NCI-H2081 (cell line): ENCODE measurements around the gene SLC39A7.

Source experiments
- DNase-seq, 2 experiments: peaks; one replicate each; lab custom pipeline; 2025; lab: John Stamatoyannopoulos, UW

Gene SLC39A7, protein sequence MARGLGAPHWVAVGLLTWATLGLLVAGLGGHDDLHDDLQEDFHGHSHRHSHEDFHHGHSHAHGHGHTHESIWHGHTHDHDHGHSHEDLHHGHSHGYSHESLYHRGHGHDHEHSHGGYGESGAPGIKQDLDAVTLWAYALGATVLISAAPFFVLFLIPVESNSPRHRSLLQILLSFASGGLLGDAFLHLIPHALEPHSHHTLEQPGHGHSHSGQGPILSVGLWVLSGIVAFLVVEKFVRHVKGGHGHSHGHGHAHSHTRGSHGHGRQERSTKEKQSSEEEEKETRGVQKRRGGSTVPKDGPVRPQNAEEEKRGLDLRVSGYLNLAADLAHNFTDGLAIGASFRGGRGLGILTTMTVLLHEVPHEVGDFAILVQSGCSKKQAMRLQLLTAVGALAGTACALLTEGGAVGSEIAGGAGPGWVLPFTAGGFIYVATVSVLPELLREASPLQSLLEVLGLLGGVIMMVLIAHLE

DNA sequence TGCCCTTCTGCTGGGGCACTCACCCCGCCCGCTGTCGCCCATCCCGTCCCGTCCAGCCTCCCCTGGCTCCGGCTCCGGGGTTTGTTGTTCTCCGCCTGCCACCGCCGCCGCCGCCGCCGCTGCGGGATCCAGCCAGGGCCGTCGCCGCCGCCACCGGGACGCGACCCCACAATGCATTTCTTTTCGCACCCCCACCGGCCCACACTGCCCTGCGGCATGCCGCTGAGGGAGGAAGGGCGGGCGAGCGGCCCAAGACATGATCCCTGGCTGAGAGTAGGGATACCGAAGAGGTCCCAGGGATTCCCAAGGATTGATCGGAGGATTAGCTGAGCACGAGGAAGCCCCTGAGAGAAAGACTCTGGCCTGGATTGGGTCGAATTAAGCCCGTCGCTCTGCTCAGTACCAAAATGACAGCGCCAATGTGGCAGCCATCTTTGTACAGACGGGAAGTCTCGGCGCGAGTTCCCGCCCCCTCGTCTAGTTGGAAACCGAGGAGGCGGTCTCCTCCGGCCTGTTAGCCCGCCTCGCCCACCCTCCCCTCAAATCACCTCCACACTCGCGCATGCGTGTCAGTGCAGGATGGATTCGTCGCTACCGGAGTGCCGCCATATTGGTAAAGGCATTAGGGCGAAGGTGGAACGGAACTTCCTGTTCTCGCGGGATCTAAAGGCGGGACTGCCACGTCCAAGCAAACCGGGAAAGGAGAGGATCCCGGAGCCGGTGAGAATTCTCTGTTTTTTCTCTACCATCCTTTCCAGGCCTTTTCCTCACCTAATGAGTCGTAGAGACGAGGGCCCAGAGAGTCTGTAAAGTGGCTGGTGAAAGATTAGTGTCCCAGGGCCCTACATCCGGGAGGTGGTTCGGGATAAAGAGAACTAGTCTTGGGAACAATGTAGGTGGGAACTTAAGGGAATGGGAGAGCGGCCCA, at the start of gene SLC39A7, which contains the start of gene RXRB:
TSS of gene SLC39A7 (plus strand) at position 649 of the 928 bp plus-strand sequence. CDS start 379 bp downstream, outside the sequence.
TSS of gene RXRB (minus strand) at position 447 of the 928 bp plus-strand sequence. CDS start at position 258, 189 bp downstream.
- DNase-seq, result peak; percentile 98 to 99

DNA sequence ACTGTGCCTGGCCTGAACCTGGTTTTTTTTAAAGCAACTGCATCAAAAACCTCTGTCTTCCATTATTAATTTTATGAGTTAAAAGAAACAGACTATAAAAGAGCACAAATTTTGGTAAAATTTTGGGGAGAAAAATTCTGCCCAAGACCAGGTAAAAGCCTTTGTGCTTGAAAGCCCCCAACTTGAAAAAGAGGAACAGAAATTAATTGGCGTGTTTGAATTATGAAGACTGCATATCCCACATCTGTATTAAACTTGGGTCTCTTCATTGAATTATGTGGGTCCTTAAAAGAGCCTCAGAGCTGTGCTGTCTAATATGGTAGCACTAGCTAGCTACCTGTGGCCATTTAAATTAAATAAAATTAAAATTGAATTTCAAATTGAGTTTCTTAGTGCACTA, 49.6 kb upstream of the SLC39A7 start:
- no peak for DNase-seq

DNA sequence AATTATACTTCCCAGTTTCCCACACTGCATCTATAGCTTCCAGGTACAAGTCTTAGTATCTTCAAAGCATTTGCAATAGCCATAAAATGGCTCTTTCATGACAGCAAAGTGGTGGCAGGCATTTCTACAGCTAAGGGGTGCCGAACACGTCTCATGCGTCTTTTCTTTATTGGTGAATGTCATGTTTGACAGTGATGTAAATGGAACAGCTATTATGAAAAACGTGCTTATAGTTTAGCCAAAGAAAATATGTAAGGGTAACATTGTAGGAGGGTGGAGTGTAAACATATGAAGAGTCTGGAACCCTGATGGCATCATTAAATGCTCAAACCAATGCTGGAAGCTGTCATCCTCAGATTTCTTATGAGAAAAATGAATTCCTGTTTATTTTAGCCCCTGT, 46.3 kb upstream of the SLC39A7 start:
- DNase-seq, result no peak

DNA sequence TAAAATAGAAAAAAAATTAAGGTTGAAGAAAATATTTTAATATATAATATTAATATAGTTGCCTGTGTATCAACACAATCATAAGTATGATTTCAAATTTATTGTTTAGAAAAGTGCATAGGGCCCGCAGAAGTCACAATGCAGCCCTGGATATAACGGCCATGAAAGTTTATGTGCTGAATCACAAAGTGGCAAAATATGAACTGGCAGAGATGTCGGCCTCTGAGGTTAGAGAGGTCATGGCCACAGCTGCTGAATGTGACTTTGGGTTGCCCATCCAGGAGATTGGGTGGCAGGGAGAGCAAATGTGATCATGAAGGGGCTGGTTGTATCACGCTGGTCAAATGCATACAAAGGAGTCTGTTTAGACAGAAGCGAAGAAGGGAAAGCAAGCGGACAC, 44.1 kb upstream of the SLC39A7 start:
- no peak for DNase-seq

DNA sequence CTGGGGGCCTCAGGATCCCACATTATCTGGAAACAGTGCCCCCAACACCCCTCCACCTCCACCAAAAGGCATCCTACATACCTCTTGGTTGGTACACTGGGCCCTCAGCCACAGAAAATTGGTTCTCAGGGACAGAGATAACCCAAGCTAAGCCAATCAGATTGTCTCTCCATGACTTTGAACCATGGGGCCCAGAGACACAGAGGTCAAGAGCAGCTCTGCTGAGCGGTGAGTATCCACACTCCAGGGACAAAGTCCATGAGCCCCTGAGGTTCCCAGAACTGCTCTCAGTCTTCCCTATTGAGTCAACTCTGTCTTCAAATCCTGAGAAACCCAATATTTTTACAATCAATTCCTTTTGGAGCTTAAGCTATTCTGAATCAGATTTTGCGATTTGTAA, 43.7 kb upstream of the SLC39A7 start:
- DNase-seq, result no peak

DNA sequence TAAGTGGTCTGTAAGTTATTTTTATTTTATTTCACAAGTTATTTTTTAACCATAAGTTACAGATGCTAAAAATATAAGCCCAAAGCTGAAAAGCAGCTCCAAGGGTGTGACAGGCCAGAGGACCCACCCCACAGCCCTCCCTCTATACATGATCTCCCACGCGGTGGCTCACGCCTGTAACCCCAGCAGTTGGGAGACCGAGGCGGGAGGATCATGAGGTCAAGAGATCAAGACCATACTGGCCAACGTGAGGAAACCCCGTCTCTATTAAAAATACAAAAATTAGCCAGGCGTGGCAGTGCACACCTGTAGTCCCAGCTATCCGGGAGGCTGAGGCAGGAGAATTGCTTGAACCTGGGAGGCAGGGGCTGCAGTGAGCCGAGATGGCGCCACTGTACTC, 40.6 kb upstream of the SLC39A7 start:
- DNase-seq, result no peak

DNA sequence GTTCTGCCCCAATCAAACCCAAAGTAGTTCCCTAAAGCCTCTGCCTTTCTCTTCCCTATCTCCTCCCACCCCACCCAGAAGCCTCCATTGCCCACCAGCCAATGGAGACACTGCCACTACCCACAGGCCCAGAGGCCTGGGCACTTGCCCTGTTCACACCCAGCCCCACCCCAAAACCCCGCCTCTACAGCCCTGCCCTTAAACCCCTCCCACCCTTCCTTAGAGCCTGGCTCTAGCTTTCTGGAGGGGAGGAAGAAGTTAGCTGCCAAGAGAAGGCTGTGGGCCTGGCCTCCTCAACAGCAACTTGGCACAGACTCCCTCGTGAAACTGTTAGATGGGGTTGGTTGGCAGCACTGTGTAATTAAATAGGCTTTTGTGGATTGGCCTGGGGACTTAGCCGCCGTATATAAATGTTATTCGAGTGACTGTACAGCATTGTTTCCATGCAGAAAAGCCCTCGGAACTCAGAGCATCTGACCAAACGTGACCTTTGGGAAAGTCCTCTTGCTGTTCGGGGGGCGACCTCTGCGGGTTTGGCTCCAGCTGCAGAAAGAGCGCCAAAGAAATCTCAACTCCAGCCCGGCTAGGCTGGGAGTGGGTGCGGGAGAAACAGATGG, 39.8 kb upstream of the SLC39A7 start:
- no peak for DNase-seq

DNA sequence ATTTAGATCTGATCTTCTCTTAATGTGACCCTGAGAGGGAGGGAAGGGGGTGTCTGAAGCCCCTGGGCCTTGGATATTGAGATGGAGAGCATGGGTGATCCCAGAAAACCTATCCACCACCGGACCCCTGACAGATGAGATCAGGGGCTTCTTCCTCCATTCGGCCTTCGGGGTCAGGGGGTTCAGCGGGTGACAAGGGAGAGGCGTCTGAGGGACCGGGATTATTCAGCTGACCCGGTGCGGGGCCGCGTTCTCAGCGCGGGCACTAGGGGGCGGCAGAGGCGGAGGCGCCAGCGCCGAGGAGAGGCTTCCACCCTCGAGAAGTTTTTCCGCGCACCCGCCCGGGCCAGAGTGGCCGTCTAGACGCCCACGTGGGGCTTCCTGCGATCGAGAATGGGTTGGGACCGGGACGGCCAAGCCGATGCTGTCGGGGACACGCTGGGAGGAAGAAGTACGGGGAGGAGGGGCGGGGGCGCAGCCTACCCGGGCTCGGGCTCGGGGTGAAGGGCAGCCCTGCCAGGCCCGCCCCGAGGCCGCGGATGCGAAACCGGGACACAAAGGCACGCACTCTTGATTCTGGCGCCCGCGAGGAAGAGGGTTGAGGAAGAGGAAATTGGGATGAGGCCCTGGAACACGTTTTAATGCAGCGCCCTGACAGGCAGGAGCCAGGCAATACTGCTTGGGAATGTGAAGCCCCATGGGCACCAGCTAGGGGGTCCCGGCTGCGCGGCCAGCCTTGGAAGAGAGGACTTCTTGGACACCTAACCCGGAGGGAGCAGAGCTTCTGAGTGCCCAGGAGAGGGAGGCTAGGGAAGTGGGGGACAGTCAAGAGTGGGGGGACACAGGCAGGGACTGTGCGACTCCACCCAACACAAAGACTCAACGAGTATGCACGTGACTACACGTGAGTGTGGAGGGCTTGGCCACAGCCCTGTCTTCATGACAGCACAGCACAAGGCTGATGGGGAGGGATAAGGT, 39.0 kb upstream of the SLC39A7 start:
- peak; percentile 49 to 52 for DNase-seq

DNA sequence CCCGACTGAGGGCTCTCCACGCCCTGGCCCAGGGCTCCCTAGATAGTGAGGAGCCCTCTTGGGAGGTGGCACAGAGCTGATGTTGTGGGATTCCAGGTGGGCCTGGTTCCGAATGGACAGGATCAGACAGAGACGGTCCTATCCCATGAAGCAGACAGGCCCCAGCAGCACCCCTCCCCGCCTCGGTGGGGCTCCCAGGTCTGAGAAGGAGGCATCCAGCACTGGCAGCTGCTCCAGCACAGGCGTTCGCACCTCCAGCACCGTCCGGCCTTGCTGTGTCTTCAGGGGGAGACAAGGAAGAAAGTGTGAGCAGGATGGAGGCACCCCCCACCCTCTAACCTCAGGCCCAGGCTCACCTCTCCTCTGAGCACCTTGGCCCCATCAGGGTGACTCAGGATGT, 37.1 kb upstream of the SLC39A7 start:
- no peak for DNase-seq

DNA sequence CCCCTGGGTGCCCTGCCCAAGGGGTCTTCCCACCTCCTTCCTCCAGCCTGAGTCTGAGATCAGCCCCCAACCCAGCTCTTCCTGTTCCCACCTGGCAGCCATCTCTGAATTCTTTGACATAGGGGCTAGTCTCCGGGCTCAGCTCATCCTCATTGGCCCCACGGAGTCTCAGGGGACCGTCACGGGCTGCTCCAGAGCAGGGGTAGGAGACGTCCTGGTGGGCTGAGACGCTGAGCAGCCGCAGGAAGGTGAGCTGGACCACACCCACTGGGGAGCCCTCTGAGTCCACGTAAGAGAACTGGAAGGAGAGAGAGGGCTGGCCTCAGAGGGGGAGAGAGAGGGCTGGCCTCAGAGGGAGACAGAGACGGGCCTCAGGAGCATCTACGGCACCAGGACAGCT, 36.5 kb upstream of the SLC39A7 start:
- DNase-seq, result no peak

DNA sequence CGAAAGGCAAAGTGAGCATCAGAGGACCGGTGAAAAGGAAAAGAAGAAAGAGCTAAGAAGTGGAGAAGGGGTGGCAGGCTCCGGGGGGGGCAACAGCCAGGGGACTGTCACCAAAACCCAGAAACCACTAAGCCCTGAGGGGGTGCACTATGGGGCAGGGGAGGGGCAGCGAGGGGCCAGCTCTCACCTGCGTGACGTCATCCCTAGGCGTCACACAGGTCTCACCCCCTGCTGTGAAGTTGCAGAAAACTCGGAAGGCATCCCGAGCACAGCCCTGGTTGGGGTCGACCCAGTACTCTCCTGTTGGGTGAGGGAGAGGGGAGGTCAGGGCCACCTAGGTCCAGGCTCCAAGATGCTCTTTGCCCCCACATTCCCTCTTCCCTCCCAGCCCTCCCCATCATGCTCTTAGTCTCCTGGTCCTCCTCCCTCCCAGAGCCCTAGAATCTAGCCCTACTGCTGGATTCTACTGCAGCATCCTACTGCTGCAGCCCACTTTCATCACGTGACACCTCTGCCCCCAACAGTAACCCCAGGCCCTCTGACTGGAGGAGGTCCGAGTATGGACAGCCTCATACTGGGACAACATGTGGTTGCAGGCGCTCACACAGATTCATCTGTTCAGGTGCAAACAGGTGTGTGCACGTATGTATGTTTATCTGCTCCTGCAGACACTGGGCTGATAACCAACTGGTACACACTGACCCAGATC, 35.8 kb upstream of the SLC39A7 start:
- no peak for DNase-seq

DNA sequence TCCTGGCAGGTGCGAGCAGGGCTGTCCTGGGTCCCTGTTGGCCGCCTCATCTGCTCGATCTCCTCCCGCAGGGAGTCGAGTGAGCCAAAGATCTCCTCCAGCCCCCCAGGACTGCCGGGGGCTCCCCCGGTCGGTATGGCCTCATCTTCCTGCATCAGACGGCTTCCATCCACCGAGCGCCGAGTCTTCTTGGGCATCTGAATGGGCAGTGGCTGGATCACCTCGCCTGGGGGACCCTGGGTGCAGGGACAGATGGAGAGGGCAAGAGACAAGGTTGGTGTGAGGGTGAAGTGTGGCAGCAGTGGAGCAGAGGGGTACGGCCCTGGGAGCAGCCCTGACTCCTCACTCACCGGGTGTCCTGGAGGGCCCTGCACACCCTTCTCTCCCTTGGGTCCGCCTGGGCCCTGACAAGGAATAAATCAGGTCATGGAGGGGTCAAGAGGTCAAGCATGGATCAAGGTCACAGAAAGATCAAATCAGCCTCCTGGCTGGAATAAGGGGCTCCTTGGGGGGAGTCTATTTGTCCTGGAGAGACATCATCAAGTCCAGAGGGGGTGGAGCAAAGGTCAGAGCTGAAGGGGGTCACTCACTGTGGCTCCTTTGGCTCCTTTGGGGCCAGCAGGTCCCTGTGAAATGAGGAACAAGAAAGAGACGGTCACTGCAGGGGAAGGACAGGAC, 34.9 kb upstream of the SLC39A7 start:
- DNase-seq, result no peak

DNA sequence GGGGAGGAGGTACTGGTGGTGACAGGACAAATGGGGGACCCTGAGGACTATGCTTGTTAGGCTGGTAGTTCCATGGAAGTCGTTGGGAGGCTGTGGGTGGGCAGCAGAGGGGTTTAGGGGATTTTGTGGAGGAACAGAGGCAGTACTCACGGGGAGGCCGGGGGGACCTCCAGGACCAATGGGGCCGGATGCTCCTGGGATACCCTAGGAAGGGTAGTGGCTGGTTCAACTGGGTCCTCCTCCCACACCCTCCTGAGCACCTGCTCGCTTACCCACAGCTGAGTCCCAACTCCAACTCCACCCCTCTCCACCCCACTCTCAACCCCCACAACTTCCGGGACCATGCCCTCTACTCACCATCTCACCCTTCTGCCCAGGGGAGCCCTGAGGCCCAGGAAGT, 34.3 kb upstream of the SLC39A7 start:
- DNase-seq, result no peak

DNA sequence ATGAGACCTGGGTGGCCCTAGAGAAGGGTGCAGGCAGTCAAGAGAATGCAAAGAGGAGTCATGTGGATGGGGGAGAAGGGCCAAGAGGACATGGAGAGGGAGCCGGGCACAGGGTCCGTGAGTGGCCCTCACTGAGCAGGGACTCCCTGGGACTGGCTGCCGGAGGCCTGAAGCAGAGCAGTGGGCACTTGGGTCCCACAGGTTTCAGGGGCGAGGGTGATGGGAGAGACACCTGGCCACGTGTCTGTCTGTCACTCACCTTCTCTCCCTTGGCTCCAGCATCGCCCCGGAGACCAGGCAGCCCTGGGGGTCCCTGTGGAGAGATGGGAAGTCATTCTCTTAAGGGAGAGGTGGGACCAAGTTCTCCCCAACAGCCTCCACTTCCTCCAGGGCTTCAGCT, 33.9 kb upstream of the SLC39A7 start:
- no peak for DNase-seq

DNA sequence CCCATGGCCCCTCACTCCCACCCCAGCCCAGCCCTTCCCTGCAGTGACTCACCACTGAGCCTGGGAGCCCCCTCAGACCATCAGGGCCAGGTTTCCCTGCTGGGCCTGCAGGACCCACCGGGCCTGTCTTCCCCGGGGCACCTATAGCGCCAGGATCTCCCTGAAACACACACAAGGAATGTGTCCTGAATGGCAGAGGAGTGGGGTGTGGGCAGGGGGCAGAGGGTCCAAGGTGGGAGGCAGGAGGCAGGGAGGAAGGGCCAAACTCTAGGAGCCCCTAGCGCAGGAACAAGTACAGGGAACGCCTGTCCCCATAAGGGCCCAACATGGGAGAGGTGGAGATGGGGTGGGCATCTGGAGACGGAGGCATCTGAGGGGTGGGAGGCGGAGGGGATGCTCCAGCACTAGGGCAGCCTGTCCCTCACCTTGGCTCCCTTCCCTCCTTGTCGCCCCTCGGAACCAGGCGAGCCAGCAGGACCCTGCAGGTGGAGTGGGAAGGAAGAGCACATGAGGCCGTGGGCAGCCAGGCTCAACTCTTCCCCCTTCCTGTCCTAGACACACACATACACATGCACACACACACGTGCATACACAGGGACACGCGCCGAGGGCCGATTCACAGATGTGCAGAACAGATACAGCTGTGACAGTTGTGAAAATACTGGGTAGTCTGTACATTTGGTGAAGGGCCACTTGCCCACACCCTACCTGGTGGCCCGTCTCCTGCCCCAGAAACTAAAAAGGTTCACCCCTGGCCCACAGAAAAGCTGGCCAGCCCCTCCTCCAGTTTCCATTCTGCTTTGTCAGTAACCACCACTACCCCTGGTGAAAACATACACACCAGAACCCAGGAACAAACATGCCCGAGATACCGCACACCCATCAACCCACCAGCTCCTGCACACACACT, 33.0 kb upstream of the SLC39A7 start:
- no peak for DNase-seq

DNA sequence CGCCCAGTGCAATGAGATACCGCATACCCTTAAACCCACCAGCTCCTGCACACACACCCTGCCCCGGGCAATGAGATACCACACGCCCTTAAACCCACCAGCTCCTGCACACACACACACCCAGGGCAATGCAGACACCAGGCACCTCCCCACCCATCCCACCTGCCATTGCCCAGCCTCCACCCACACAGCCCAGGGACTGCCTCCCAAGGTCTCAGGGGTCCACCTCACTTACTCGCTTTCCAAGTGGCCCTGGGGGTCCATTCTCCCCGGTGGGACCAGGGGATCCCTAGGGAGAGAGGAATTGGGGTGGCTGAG, 32.4 kb upstream of the SLC39A7 start:
- DNase-seq, result no peak

DNA sequence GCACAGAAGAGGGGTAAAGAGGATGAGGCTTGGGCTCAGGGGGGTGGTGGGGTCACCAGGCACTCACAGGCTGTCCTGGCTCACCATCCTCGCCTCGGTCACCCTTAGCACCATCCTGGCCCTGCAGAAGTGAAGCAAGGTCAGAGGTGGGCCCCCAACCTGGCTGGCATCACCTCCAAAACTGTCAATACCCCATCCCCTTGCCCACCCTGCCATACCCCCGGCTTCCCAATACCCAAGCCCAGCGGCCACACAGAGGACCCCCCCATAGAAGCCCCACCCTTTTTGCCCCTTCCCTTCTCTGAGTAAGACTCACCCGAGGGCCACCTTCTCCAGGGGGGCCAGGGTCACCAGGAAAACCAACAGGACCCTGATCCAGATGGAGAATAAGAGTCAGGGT, 32.0 kb upstream of the SLC39A7 start:
- no peak for DNase-seq

DNA sequence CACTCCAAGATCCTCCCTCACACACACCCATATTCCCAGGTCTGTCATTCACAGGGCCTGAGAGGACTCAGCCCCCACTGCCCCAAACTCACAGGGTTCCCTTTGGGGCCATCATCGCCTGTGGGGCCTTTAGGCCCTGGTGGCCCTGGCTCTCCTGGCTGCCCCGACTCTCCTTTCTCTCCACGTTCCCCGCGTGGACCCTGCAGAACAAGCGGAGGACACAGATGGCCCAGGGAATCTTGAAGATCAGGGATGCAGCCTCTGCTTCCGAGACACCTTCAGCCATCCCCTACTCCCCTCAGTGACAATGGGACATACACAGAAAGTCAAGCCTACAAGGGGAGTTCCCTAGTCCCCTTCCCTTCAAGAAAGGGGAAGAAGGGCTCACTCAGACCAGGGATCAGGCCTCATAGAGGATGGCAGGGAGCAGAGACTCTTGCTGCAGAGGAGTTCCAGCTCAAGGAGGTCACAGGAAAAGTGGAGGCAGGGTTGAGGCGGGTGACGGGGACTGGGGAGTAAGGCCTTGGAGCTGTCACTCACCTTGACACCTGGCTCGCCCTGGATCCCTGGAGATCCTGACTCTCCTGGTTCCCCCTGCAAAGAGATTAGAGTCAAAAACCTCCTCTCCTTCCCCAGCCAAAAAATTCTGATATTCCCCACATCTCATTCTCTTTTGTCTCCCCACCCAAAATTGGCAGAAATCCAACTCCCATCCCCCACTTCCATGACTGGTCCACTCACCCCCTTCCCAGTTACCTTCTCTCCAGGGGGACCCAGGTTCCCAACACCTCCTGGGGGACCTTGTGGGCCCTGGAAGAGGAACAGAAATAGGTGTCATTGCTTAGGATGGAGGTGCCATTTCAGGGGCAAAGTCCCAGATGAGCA, 31.1 kb upstream of the SLC39A7 start:
- no peak for DNase-seq
